Endothelial cell of umbilical vein (primary cell): ENCODE results near the gene HMCN1. TPM values are rescaled to one million over a fixed set of nuclear protein-coding genes. Genes with fewer than 3 reads are reported as not detected.

Source experiments
- BruUV-seq: library from RNA; stranded (reverse); fragments of 400-500 nt; replicated peaks from 2 replicates; lab custom pipeline; 2021; lab: Mats Ljungman, UMichigan
- CTCF ChIA-PET: fragments of 300-600, 350-600 bp; sonication (Branson Sonifier 250); formaldehyde crosslinking; loops from one replicate; lab custom pipeline; 2021; ENCODE audit warnings: antibody characterized with exemption, inconsistent platforms; lab: Charles Lee
- POLR2A ChIA-PET: fragments of 300-600, 350-600 bp; sonication (Branson Sonifier 250); formaldehyde crosslinking; loops from one replicate; lab custom pipeline; 2021; ENCODE audit warnings: antibody characterized with exemption, inconsistent platforms; lab: Charles Lee
- DNase-seq: peaks from one replicate; pipeline ENCODE4 v3.0.0-alpha.2; 2011; ENCODE audit warnings: low read depth, low spot score
- FAIRE-seq: peaks from 2 replicates; lab custom pipeline; 2011; peaks lifted over from hg19 to GRCh38; lab: Jason Lieb, UNC
- H2AFZ ChIP-seq: 2 replicates; pipeline ENCODE4 v1.6.0; 2012; ENCODE audit warnings: low read depth, low read length, control low read depth, inconsistent platforms
- H3K27ac ChIP-seq: 2 replicates; pipeline ENCODE4 v1.5.1; 2011; ENCODE audit warnings: low read depth, mild to moderate bottlenecking, control low read depth, low read length, moderate library complexity; ENCODE audit not compliant: insufficient read depth
- H3K27me3 ChIP-seq, 2 experiments: 2 replicates each; pipeline versions ENCODE4 v1.6.0 to v1.6.1; 2011; ENCODE audit warnings: low read length in 2 of 2, mixed read lengths in 1 of 2; ENCODE audit not compliant: control insufficient read depth in 2 of 2, insufficient read depth in 2 of 2
- H3K36me3 ChIP-seq, 2 experiments: 2 replicates in 1 of 2; 3 replicates in 1 of 2; pipeline ENCODE4 v1.5.1; 2011; ENCODE audit warnings: low read length in 2 of 2, mild to moderate bottlenecking in 1 of 2, moderate library complexity in 1 of 2; ENCODE audit not compliant: control insufficient read depth in 2 of 2, insufficient read depth in 2 of 2; ENCODE audit errors: extremely low read depth in 1 of 2
- H3K4me1 ChIP-seq: 3 replicates; pipeline ENCODE4 v1.5.1; 2011; ENCODE audit warnings: mild to moderate bottlenecking, low read length; ENCODE audit not compliant: control insufficient read depth, insufficient read depth; ENCODE audit errors: extremely low read depth
- H3K4me2 ChIP-seq: 2 replicates; pipeline ENCODE4 v1.6.1; 2011; ENCODE audit warnings: low read length, control low read depth, mixed read lengths; ENCODE audit not compliant: insufficient read depth
- H3K4me3 ChIP-seq, 3 experiments: fragments of 200-600 bp in 1 of 3; sonication (generic), shearing (Covaris generic) in 1 of 3; replicated peaks in 1 of 3; 2 replicates each; pipeline ENCODE4 v1.5.1; 2011 to 2016; ENCODE audit warnings: control low read depth in 3 of 3, low read length in 3 of 3, mild to moderate bottlenecking in 2 of 3, inconsistent platforms in 1 of 3, low read depth in 1 of 3, moderate library complexity in 1 of 3; ENCODE audit not compliant: insufficient read depth in 1 of 3
- H3K79me2 ChIP-seq: 2 replicates; pipeline ENCODE4 v1.6.0; 2012; ENCODE audit warnings: low read length, inconsistent platforms; ENCODE audit not compliant: control insufficient read depth, insufficient read depth
- H3K9ac ChIP-seq: replicated peaks from 2 replicates; pipeline ENCODE3; 2011; ENCODE audit warnings: low read length, control low read depth; ENCODE audit not compliant: insufficient read depth; ENCODE audit errors: extremely low read depth
- H3K9me1 ChIP-seq: replicated peaks from 3 replicates; pipeline ENCODE4 v1.6.0; 2011; ENCODE audit warnings: mild to moderate bottlenecking, low read length; ENCODE audit not compliant: control insufficient read depth, insufficient read depth; ENCODE audit errors: extremely low read depth
- H3K9me3 ChIP-seq: replicated peaks from 2 replicates; pipeline ENCODE4 v1.5.1; 2012; ENCODE audit warnings: low read length, inconsistent platforms; ENCODE audit not compliant: control insufficient read depth, insufficient read depth
- H4K20me1 ChIP-seq: replicated peaks from 2 replicates; pipeline ENCODE3; 2011; ENCODE audit warnings: mild to moderate bottlenecking, low read length; ENCODE audit not compliant: control insufficient read depth, insufficient read depth; ENCODE audit errors: extremely low read depth
- CTCF ChIP-seq, 2 donors: IDR thresholded peaks; 1 replicate in 1 of 2; 2 replicates in 1 of 2; pipeline ENCODE4 v1.5.1; 2011; ENCODE audit warnings: low read length in 2 of 2, mild to moderate bottlenecking in 2 of 2, moderate library complexity in 2 of 2, control low read depth in 1 of 2, inconsistent platforms in 1 of 2, low read depth in 1 of 2; ENCODE audit not compliant: insufficient read depth in 1 of 2; ENCODE audit errors: extremely low read depth in 1 of 2
- EZH2 ChIP-seq: IDR thresholded peaks from 2 replicates; pipeline ENCODE4 v1.6.1; 2012; ENCODE audit warnings: borderline replicate concordance, low read depth, mild to moderate bottlenecking, moderate library complexity, low read length, inconsistent platforms; ENCODE audit not compliant: severe bottlenecking
- FOS ChIP-seq: IDR thresholded peaks from 2 replicates; pipeline ENCODE4 v1.6.1; 2011; ENCODE audit warnings: mild to moderate bottlenecking, low read length, moderate library complexity, borderline replicate concordance; ENCODE audit not compliant: insufficient read depth
- GATA2 ChIP-seq: IDR thresholded peaks from 2 replicates; pipeline ENCODE4 v1.7.0; 2011; ENCODE audit warnings: low read depth, mild to moderate bottlenecking, moderate library complexity, mixed read lengths, low read length; ENCODE audit not compliant: insufficient read length, insufficient read depth
- JUN ChIP-seq: IDR thresholded peaks from 2 replicates; pipeline ENCODE4 v1.6.1; 2011; ENCODE audit warnings: borderline replicate concordance, low read depth; ENCODE audit not compliant: insufficient read length, insufficient read depth
- MAX ChIP-seq: IDR thresholded peaks from 2 replicates; pipeline ENCODE4 v1.6.1; 2011; ENCODE audit not compliant: insufficient read depth, insufficient read length
- MYC ChIP-seq: IDR thresholded peaks from one replicate; pipeline ENCODE4 v1.6.1; 2011; ENCODE audit warnings: mild to moderate bottlenecking, low read depth, low read length
- POLR2A ChIP-seq: IDR thresholded peaks from 2 replicates; pipeline ENCODE4 v1.6.1; 2012; ENCODE audit warnings: low read depth, mild to moderate bottlenecking, control low read depth, low read length
- POLR2AphosphoS5 ChIP-seq: IDR thresholded peaks from 2 replicates; pipeline ENCODE4 v1.6.1; 2012; ENCODE audit warnings: low read depth, mild to moderate bottlenecking, control low read depth, low read length, moderate library complexity; ENCODE audit not compliant: insufficient read depth
- dilution Hi-C: fragments of 300-500 bp; cut with MboI; formaldehyde crosslinking; loops from one replicate; pipeline ENCODE4 v1.15.0; 2019; ENCODE audit warnings: low sequenced_read_pairs; ENCODE audit not compliant: extremely low pct_ligation_motif_present
- intact Hi-C: fragments of 100-400 bp; cut with micrococcal nuclease; formaldehyde crosslinking; loops from one replicate; pipeline ENCODE4 v1.10.0; 2022
- polyA plus RNA-seq, 4 experiments: library from polyadenylated mRNA; depleted of rRNA in 3 of 4; stranded (reverse) in 3 of 4; unstranded in 1 of 4; fragments of >200 nt; gene quantifications; 2 replicates each; pipeline versions ENCODE4 v1.2.1 to v1.2.3, GENCODE V29; 2011 to 2012; ENCODE audit warnings: missing spikeins in 1 of 4
- total RNA-seq: library from RNA; stranded (reverse); gene quantifications from 2 replicates; pipeline ENCODE4 v1.2.3, GENCODE V29; 2021

Gene HMCN1
- total and polyA plus RNA-seq, 2 donors (not counting 3 experiments of a cell fraction or from before 2014, with no cell fraction given), result 10.3 to 16.0 TPM

GRCh38 chr1:185939142-185939541 lies 205.0 kb downstream of the HMCN1 start:
- Histone ChIP-seq H3K4me2 (no peak overlapping the region), H3K9ac (no peak overlapping the region), H4K20me1 (no peaks in the 10 kb centered on the region), H2AFZ (no peak overlapping the region), H3K36me3 (no peaks in the 10 kb centered on the region), H3K27me3 (no peaks in the 10 kb centered on the region), H3K4me1 (no peaks in the 10 kb centered on the region), H3K4me3 (no peak overlapping the region), H3K27ac (no peak overlapping the region), H3K9me1 (no peaks in the 10 kb centered on the region), H3K9me3 (no peaks in the 10 kb centered on the region), H3K79me2 (no peaks in the 10 kb centered on the region)
- intact Hi-C loops (no loop called here), dilution Hi-C loops (no loop called here)
- DNase-seq (no peak), FAIRE-seq (no peak)
- TF ChIP-seq GATA2 (no peak), POLR2AphosphoS5 (no peak), POLR2A (no peak), MAX (no peak)
- ChIA-PET CTCF (interaction anchor here (1.0 to 1.5 kb wide), 2 partner anchors 58 to 218 kb away, joined by 3 to 7 read pairs; no protein-coding TSS in a partner anchor), POLR2A (no interaction called here)
- BruUV-seq, result no TSS peak

GRCh38 chr1:185942961-185943360 lies 208.8 kb downstream of the HMCN1 start:
- TF ChIP-seq JUN (no peak), CTCF (IDR thresholded peaks at IDR 0.05; ENCODE audit: extremely low read depth in 1 of 2, insufficient read depth in 1 of 2, low read depth in 1 of 2, low read length in 2 of 2) (no peak), MAX (no peak), POLR2AphosphoS5 (no peak), POLR2A (no peak), FOS (no peak), EZH2 (no peak), GATA2 (no peak), MYC (no peak)
- Histone ChIP-seq H2AFZ (no peak overlapping the region), H3K36me3 (no peaks in the 10 kb centered on the region), H3K4me2 (no peak overlapping the region), H3K9ac (no peak overlapping the region), H3K79me2 (no peaks in the 10 kb centered on the region), H3K4me1 (no peaks in the 10 kb centered on the region), H3K9me3 (no peaks in the 10 kb centered on the region), H3K9me1 (no peaks in the 10 kb centered on the region), H3K4me3 (no peak overlapping the region), H4K20me1 (no peaks in the 10 kb centered on the region), H3K27me3 (no peaks in the 10 kb centered on the region), H3K27ac (no peak overlapping the region)
- FAIRE-seq (no peak), DNase-seq (no peak)
- no TSS peak for BruUV-seq
- ChIA-PET CTCF (no interaction called here), POLR2A (no interaction called here)
- intact Hi-C loops, result no loop called here
- dilution Hi-C loops, result no loop called here
